C4-2B (cell line): ENCODE results near the gene ARL14EPL.

Experiments
- ZFX ChIP-seq: fragments of 450-650 bp; IDR thresholded peaks from 2 replicates; pipeline ENCODE4 v1.6.1; 2017
- TF ChIP-seq, protein P1 (sequence below): fragments of 450-650 bp; conservative IDR thresholded peaks from 2 replicates; pipeline ENCODE4 v1.5.1; 2017; ENCODE audit warnings: mild to moderate bottlenecking

DNA sequence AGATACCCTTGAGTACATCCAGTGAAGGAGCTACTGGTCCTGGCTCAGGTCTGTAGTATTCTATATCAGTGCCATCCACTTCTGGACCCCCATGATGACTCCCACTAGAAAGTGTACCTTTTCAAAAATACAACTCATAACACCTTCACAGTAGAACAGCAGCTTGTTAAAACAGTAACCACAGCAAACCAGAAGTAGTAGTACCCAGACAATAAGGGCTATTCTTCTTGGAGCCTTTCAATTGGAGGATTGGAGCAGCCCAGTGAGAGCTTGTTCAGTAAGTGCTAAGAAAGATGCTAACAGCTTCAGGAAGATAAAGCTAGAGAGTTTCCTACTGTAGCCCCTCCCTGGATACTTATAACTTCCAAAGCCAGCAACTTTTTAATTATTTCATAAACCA, 10.1 kb downstream of the ARL14EPL start:
- TF ChIP-seq, protein P1, sequence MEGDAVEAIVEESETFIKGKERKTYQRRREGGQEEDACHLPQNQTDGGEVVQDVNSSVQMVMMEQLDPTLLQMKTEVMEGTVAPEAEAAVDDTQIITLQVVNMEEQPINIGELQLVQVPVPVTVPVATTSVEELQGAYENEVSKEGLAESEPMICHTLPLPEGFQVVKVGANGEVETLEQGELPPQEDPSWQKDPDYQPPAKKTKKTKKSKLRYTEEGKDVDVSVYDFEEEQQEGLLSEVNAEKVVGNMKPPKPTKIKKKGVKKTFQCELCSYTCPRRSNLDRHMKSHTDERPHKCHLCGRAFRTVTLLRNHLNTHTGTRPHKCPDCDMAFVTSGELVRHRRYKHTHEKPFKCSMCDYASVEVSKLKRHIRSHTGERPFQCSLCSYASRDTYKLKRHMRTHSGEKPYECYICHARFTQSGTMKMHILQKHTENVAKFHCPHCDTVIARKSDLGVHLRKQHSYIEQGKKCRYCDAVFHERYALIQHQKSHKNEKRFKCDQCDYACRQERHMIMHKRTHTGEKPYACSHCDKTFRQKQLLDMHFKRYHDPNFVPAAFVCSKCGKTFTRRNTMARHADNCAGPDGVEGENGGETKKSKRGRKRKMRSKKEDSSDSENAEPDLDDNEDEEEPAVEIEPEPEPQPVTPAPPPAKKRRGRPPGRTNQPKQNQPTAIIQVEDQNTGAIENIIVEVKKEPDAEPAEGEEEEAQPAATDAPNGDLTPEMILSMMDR, result no peak
- TF ChIP-seq ZFX, result no peak
